ENCODE data around the gene TRAF4. TPM values are rescaled to one million over a fixed set of nuclear protein-coding genes. Genes with fewer than 3 reads are reported as not detected.

The TRAF4 gene
- total and polyA plus RNA-seq, 10 of the 15 experiments (the other 5 are each of a cell fraction or from before 2014, with no cell fraction given): 3.7 to 197 (median 66.4) TPM

GRCh38 chr17:28726627-28727491, 17.0 kb upstream of the TRAF4 start (continued):
- no peak for TF ChIP-seq PRDM15 (CRISPR knock-in tag; IDR thresholded peaks at IDR 0.05)
- peak; percentile 33 for TF ChIP-seq NR2F1 (conservative IDR thresholded peaks at IDR 0.05)
- TF ChIP-seq LARP7 (IDR thresholded peaks at IDR 0.05): peak; percentile 76
- TF ChIP-seq, protein P1, sequence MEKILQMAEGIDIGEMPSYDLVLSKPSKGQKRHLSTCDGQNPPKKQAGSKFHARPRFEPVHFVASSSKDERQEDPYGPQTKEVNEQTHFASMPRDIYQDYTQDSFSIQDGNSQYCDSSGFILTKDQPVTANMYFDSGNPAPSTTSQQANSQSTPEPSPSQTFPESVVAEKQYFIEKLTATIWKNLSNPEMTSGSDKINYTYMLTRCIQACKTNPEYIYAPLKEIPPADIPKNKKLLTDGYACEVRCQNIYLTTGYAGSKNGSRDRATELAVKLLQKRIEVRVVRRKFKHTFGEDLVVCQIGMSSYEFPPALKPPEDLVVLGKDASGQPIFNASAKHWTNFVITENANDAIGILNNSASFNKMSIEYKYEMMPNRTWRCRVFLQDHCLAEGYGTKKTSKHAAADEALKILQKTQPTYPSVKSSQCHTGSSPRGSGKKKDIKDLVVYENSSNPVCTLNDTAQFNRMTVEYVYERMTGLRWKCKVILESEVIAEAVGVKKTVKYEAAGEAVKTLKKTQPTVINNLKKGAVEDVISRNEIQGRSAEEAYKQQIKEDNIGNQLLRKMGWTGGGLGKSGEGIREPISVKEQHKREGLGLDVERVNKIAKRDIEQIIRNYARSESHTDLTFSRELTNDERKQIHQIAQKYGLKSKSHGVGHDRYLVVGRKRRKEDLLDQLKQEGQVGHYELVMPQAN (conservative IDR thresholded peaks at IDR 0.05): peak; percentile 91
- TF ChIP-seq MEF2B (IDR thresholded peaks at IDR 0.05; ENCODE audit: partially characterized antibody, poor library complexity, severe bottlenecking): peak; percentile 84
- TF ChIP-seq EED (IDR thresholded peaks at IDR 0.05; ENCODE audit: low read depth): peak; percentile 69
- peak; percentile 22; the same call in 2 of the 3 replicates for TF ChIP-seq POU2F2 (IDR thresholded peaks at IDR 0.05; ENCODE audit: borderline replicate concordance, low read depth, low read length)
